ENCODE measurements around the gene ITFG1.
"Not testable (repeated sequence)": the region's sequence is repeated elsewhere in the genome, so short reads cannot be mapped to it uniquely, and the experiment has no call there.

Gene ITFG1

GRCh38 chr16:47349029-47349428 is 111.8 kb downstream of the ITFG1 start:
- peaks cover 12% of the 10 kb centered on the region for H3K9me3 Mint-ChIP-seq
- not testable (repeated sequence) for ATAC-seq; H3K36me3 Mint-ChIP-seq; H3K4me3 Mint-ChIP-seq; H3K27ac Mint-ChIP-seq; DNase-seq (ENCODE audit: low spot score in 2 of 2)
- peaks cover 10% of the 10 kb centered on the region for H3K4me1 Mint-ChIP-seq

- H3K4me1 Mint-ChIP-seq, result peaks cover 10% of the 10 kb centered on the region
- not testable (repeated sequence) for DNase-seq (ENCODE audit: low spot score in 2 of 2); ATAC-seq; H3K36me3 Mint-ChIP-seq; H3K27ac Mint-ChIP-seq; H3K4me3 Mint-ChIP-seq
- H3K9me3 Mint-ChIP-seq, result peaks cover 12% of the 10 kb centered on the region
Observed at GRCh38 chr16:47347021-47347696, 113.7 kb downstream of the ITFG1 start.

- H3K27ac Mint-ChIP-seq, result no peak overlapping the region
- H3K9me3 Mint-ChIP-seq, result peaks cover 15% of the 10 kb centered on the region
- DNase-seq (ENCODE audit: low spot score in 2 of 2), result no peak
- H3K4me3 Mint-ChIP-seq, result no peak overlapping the region
- peaks cover 15% of the 10 kb centered on the region for H3K4me1 Mint-ChIP-seq
- ATAC-seq, result no peak
- H3K36me3 Mint-ChIP-seq, result no peaks in the 10 kb centered on the region
Observed at GRCh38 chr16:47342055-47342454, 118.8 kb downstream of the ITFG1 start.

- DNase-seq (ENCODE audit: low spot score in 2 of 2); H3K9me3 Mint-ChIP-seq; H3K27ac Mint-ChIP-seq; ATAC-seq; H3K4me3 Mint-ChIP-seq; H3K36me3 Mint-ChIP-seq: not testable (repeated sequence)
- peaks cover 11% of the 10 kb centered on the region for H3K4me1 Mint-ChIP-seq
Observed at GRCh38 chr16:47330562-47330961, 130.3 kb downstream of the ITFG1 start.

GRCh38 chr16:47324309-47324708 is 136.6 kb downstream of the ITFG1 start:
- H3K9me3 Mint-ChIP-seq; DNase-seq (ENCODE audit: low spot score in 2 of 2); H3K27ac Mint-ChIP-seq; ATAC-seq; H3K4me3 Mint-ChIP-seq; H3K4me1 Mint-ChIP-seq; H3K36me3 Mint-ChIP-seq: not testable (repeated sequence)

- no peak overlapping the region for H3K4me3 Mint-ChIP-seq
- H3K27ac Mint-ChIP-seq, result no peak overlapping the region
- no peaks in the 10 kb centered on the region for H3K36me3 Mint-ChIP-seq
- H3K4me1 Mint-ChIP-seq, result no peaks in the 10 kb centered on the region
- peaks cover 3% of the 10 kb centered on the region for H3K9me3 Mint-ChIP-seq
- ATAC-seq (no peak), DNase-seq (ENCODE audit: low spot score in 2 of 2) (no peak)
Observed at GRCh38 chr16:47323241-47323640, 137.6 kb downstream of the ITFG1 start.

- ATAC-seq (no peak), DNase-seq (ENCODE audit: low spot score in 2 of 2) (no peak)
- H3K36me3 Mint-ChIP-seq, result no peaks in the 10 kb centered on the region
- H3K9me3 Mint-ChIP-seq, result peaks cover 3% of the 10 kb centered on the region
- no peak overlapping the region for H3K4me3 Mint-ChIP-seq
- H3K4me1 Mint-ChIP-seq, result no peaks in the 10 kb centered on the region
- H3K27ac Mint-ChIP-seq, result no peak overlapping the region
Observed at GRCh38 chr16:47320546-47321310, 140.1 kb downstream of the ITFG1 start.

GRCh38 chr16:47317465-47318240 is 143.2 kb downstream of the ITFG1 start:
- ATAC-seq, result no peak
- no peaks in the 10 kb centered on the region for H3K4me1 Mint-ChIP-seq
- no peak for DNase-seq (ENCODE audit: low spot score in 2 of 2)
- no peaks in the 10 kb centered on the region for H3K9me3 Mint-ChIP-seq
- no peak overlapping the region for H3K27ac Mint-ChIP-seq
- no peak overlapping the region for H3K4me3 Mint-ChIP-seq
- H3K36me3 Mint-ChIP-seq, result no peaks in the 10 kb centered on the region

- Mint-ChIP-seq H3K4me1 (no peaks in the 10 kb centered on the region), H3K9me3 (no peaks in the 10 kb centered on the region), H3K27ac (no peak overlapping the region), H3K4me3 (no peak overlapping the region), H3K36me3 (no peaks in the 10 kb centered on the region)
- no peak for ATAC-seq
- no peak for DNase-seq (ENCODE audit: low spot score in 2 of 2)
Observed at GRCh38 chr16:47316442-47317015, 144.3 kb downstream of the ITFG1 start.

- Mint-ChIP-seq H3K4me3 (no peak overlapping the region), H3K27ac (no peak overlapping the region), H3K9me3 (no peaks in the 10 kb centered on the region), H3K36me3 (peaks cover 19% of the 10 kb centered on the region), H3K4me1 (no peaks in the 10 kb centered on the region)
- ATAC-seq, result no peak
- no peak for DNase-seq (ENCODE audit: low spot score in 2 of 2)
Observed at GRCh38 chr16:47311738-47312505, 148.9 kb downstream of the ITFG1 start.

GRCh38 chr16:47310792-47311211 is 150.1 kb downstream of the ITFG1 start:
- Mint-ChIP-seq H3K36me3 (peaks cover 30% of the 10 kb centered on the region), H3K4me3 (no peak overlapping the region), H3K4me1 (no peaks in the 10 kb centered on the region), H3K9me3 (no peaks in the 10 kb centered on the region), H3K27ac (no peak overlapping the region)
- ATAC-seq (no peak), DNase-seq (ENCODE audit: low spot score in 2 of 2) (no peak)

GRCh38 chr16:47309581-47310312 is 151.1 kb downstream of the ITFG1 start:
- Mint-ChIP-seq H3K4me1 (no peaks in the 10 kb centered on the region), H3K36me3 (peaks cover 39% of the 10 kb centered on the region), H3K27ac (no peak overlapping the region), H3K9me3 (no peaks in the 10 kb centered on the region), H3K4me3 (no peak overlapping the region)
- DNase-seq (ENCODE audit: low spot score in 2 of 2) (no peak), ATAC-seq (no peak)

GRCh38 chr16:47308601-47309000 is 152.3 kb downstream of the ITFG1 start:
- no peak for DNase-seq (ENCODE audit: low spot score in 2 of 2)
- Mint-ChIP-seq H3K36me3 (peaks cover 39% of the 10 kb centered on the region), H3K9me3 (no peaks in the 10 kb centered on the region), H3K4me1 (no peaks in the 10 kb centered on the region), H3K4me3 (no peak overlapping the region), H3K27ac (no peak overlapping the region)
- no peak for ATAC-seq

GRCh38 chr16:47304563-47304962 is 156.3 kb downstream of the ITFG1 start:
- ATAC-seq, result no peak
- Mint-ChIP-seq H3K9me3 (no peaks in the 10 kb centered on the region), H3K4me3 (no peak overlapping the region), H3K36me3 (peaks cover 22% of the 10 kb centered on the region), H3K4me1 (no peaks in the 10 kb centered on the region), H3K27ac (no peak overlapping the region)
- no peak for DNase-seq (ENCODE audit: low spot score in 2 of 2)
